B cell (primary cell): ENCODE results near the gene HDGF. TPM values are rescaled to one million over a fixed set of nuclear protein-coding genes. Genes with fewer than 3 reads are reported as not detected.

Source experiments
- ATAC-seq: fragments of 200-7000 bp; cut with Tn5 transposase; one replicate; pipeline ENCODE4 v1.10.0; 2021; ENCODE audit warnings: low read depth, mild to moderate bottlenecking, moderate number of reproducible peaks, moderate library complexity
- CTCF ChIA-PET: fragments of 350-600 bp; sonication (Branson Sonifier 250); formaldehyde crosslinking; loops from one replicate; lab custom pipeline; 2021; ENCODE audit warnings: antibody characterized with exemption, inconsistent platforms; lab: Charles Lee
- POLR2A ChIA-PET: fragments of 350-600 bp; sonication (Branson Sonifier 250); formaldehyde crosslinking; loops from one replicate; lab custom pipeline; 2021; ENCODE audit warnings: antibody characterized with exemption; lab: Charles Lee
- DNase-seq: peaks from one replicate; pipeline ENCODE4 v3.0.0; 2013
- H2AFZ ChIP-seq: 2 replicates; pipeline ENCODE4 v1.6.1; 2012; ENCODE audit warnings: mild to moderate bottlenecking, low read depth, low read length; ENCODE audit not compliant: insufficient read depth, poor library complexity, severe bottlenecking
- H3K27ac ChIP-seq, 2 donors: 1 replicate in 1 of 2; 2 replicates in 1 of 2; pipeline ENCODE4 v1.5.1; 2012 to 2013; ENCODE audit warnings: low read length in 2 of 2, mild to moderate bottlenecking in 2 of 2, moderate library complexity in 1 of 2
- H3K27me3 ChIP-seq, 4 experiments: fragments of 200-600 bp in 1 of 4; sonication (generic) in 1 of 4; replicated peaks in 1 of 4; 1 replicate in 2 of 4; 2 replicates in 2 of 4; pipeline versions ENCODE4 v1.6.1 to v1.7.0; 2013 to 2016; ENCODE audit warnings: low read length in 3 of 4, mild to moderate bottlenecking in 2 of 4, mixed read lengths in 1 of 4, moderate library complexity in 1 of 4; ENCODE audit not compliant: insufficient read depth in 4 of 4, control insufficient read depth in 3 of 4; ENCODE audit errors: control extremely low read depth in 1 of 4
- H3K36me3 ChIP-seq, 2 experiments: replicated peaks in 1 of 2; 1 replicate in 1 of 2; 2 replicates in 1 of 2; pipeline versions ENCODE4 v1.6.1 to v1.7.1; 2013; ENCODE audit warnings: low read length in 1 of 2; ENCODE audit not compliant: insufficient read depth in 2 of 2, control insufficient read depth in 1 of 2; ENCODE audit errors: control extremely low read depth in 1 of 2, extremely low read depth in 1 of 2
- H3K4me1 ChIP-seq, 2 donors: fragments of 200-600 bp in 1 of 2; sonication (generic) in 1 of 2; 1 replicate in 1 of 2; 2 replicates in 1 of 2; pipeline versions ENCODE4 v1.5.1 to v1.6.1; 2013 to 2017; ENCODE audit warnings: low read length in 2 of 2; ENCODE audit not compliant: control insufficient read depth in 2 of 2, insufficient read depth in 2 of 2
- H3K4me2 ChIP-seq: replicated peaks from 2 replicates; pipeline ENCODE3; 2012; ENCODE audit warnings: mild to moderate bottlenecking, low read depth, low read length; ENCODE audit not compliant: poor library complexity, severe bottlenecking
- H3K4me3 ChIP-seq, 5 experiments: fragments of 200-600 bp in 1 of 5; sonication (generic) in 1 of 5; 1 replicate in 3 of 5; 2 replicates in 2 of 5; pipeline versions ENCODE4 v1.5.1 to v1.7.0; 2011 to 2016; ENCODE audit warnings: low read length in 4 of 5, mild to moderate bottlenecking in 4 of 5, low read depth in 2 of 5, control low read depth in 1 of 5, moderate library complexity in 1 of 5; ENCODE audit not compliant: insufficient read depth in 1 of 5; ENCODE audit errors: control extremely low read depth in 1 of 5, extremely low read depth in 1 of 5
- H3K79me2 ChIP-seq: fragments of 200-600 bp; sonication (generic); one replicate; pipeline ENCODE4 v1.6.0; 2016; ENCODE audit warnings: low read length; ENCODE audit not compliant: control insufficient read depth, insufficient read depth
- H3K9ac ChIP-seq: fragments of 200-600 bp; sonication (generic); 2 replicates; pipeline ENCODE4 v1.6.1; 2017; ENCODE audit warnings: mild to moderate bottlenecking, low read length, moderate library complexity
- H3K9me3 ChIP-seq, 3 donors: one replicate each; pipeline versions ENCODE4 v1.6.1 to v1.7.1; 2013; ENCODE audit warnings: low read length in 2 of 3; ENCODE audit not compliant: control insufficient read depth in 2 of 3, insufficient read depth in 1 of 3; ENCODE audit errors: control extremely low read depth in 1 of 3
- H4K20me1 ChIP-seq: 2 replicates; pipeline ENCODE4 v1.6.0; 2012; ENCODE audit warnings: mild to moderate bottlenecking, low read length; ENCODE audit not compliant: insufficient read depth, control insufficient read depth, poor library complexity, severe bottlenecking
- H3K27ac Mint-ChIP-seq: one replicate; pipeline ENCODE4 v1.8.0; 2021; ENCODE audit warnings: mixed read lengths
- H3K27me3 Mint-ChIP-seq: one replicate; pipeline ENCODE4 v1.8.0; 2021; ENCODE audit warnings: mixed read lengths
- H3K4me1 Mint-ChIP-seq: one replicate; pipeline ENCODE4 v1.8.0; 2021; ENCODE audit warnings: mixed read lengths
- H3K4me3 Mint-ChIP-seq: one replicate; pipeline ENCODE4 v1.8.0; 2021; ENCODE audit warnings: mixed read lengths
- H3K9me3 Mint-ChIP-seq: one replicate; pipeline ENCODE4 v1.8.0; 2022; ENCODE audit warnings: mixed read lengths; ENCODE audit not compliant: insufficient read depth
- EZH2 ChIP-seq: IDR thresholded peaks from 2 replicates; pipeline ENCODE4 v1.6.1; 2012; ENCODE audit warnings: borderline replicate concordance, low read depth, mild to moderate bottlenecking, moderate library complexity, low read length; ENCODE audit not compliant: insufficient read depth, poor library complexity, severe bottlenecking
- WGBS: methylation state at CpG from one replicate; pipeline ENCODE4 v1.1.5; 2013; ENCODE audit warnings: missing lambda C conversion rate; ENCODE audit not compliant: insufficient coverage; 5-methylcytosine and 5-hydroxymethylcytosine counted together
- intact Hi-C: fragments of 100-400 bp; cut with micrococcal nuclease; formaldehyde crosslinking; loops from one replicate; pipeline ENCODE4 v1.10.0; 2022
- polyA plus RNA-seq: library from polyadenylated mRNA; depleted of rRNA; stranded (reverse); fragments of >200 nt; gene quantifications from 2 replicates; pipeline ENCODE4 v1.2.3, GENCODE V29; 2012
- total RNA-seq, 2 donors: library from RNA; stranded (reverse); fragments of 120-200 nt in 1 of 2; gene quantifications; 1 replicate in 1 of 2; 2 replicates in 1 of 2; pipeline versions ENCODE4 v1.2.3 to v1.2.4, GENCODE V29; 2013 to 2022
- TF ChIP-seq, protein P1 (sequence below): fragments of 200-600 bp; IDR thresholded peaks from one replicate; pipeline ENCODE4 v1.8.0; 2022; ENCODE audit warnings: antibody characterized with exemption, mild to moderate bottlenecking

The HDGF gene
- total and polyA plus RNA-seq, 2 donors (not counting 1 experiment from before 2014, with no cell fraction given) = 40.3 to 89.9 TPM

DNA sequence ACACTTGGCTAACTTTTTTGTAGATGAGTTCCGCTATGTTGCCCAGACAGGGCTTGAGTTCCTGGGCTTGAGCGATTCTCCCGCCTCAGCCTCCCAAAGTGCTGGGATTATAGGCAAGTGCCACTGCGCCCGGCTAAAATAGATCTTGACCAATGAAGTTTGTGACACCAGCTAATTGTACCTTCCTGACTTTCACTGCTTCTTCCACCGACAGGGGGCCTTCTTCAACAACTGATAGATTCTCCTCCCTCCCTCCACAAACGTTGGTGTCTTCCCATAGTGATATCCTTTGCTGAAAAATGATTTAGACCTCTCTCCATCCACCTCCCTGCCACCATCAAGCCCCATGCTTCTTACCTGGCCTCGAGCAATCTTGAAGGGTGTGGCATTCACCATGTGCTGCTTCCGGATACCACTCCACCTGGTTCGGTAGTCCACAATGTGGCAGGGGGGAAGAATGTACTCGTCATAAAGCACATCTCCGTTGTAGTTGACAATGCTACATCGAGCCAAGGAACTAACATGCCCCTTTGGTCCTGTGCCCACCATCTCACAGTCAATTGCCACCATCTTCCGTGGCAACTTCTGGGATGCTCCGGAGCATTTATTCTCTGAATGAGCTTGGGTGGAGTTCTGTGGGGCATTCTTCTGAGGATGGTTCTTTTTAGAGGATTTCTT, 24.8 kb downstream of the HDGF start:
- no peak for TF ChIP-seq EZH2
- TF ChIP-seq, protein P1, sequence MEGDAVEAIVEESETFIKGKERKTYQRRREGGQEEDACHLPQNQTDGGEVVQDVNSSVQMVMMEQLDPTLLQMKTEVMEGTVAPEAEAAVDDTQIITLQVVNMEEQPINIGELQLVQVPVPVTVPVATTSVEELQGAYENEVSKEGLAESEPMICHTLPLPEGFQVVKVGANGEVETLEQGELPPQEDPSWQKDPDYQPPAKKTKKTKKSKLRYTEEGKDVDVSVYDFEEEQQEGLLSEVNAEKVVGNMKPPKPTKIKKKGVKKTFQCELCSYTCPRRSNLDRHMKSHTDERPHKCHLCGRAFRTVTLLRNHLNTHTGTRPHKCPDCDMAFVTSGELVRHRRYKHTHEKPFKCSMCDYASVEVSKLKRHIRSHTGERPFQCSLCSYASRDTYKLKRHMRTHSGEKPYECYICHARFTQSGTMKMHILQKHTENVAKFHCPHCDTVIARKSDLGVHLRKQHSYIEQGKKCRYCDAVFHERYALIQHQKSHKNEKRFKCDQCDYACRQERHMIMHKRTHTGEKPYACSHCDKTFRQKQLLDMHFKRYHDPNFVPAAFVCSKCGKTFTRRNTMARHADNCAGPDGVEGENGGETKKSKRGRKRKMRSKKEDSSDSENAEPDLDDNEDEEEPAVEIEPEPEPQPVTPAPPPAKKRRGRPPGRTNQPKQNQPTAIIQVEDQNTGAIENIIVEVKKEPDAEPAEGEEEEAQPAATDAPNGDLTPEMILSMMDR = no peak
- WGBS = 55% methylated on average over 8 of the region's 15 CpGs
- Mint-ChIP-seq H3K27ac (no peak overlapping the region), H3K4me1 (peaks cover 26% of the 10 kb centered on the region), H3K27me3 (no peaks in the 10 kb centered on the region), H3K4me3 (no peak overlapping the region), H3K9me3 (no peaks in the 10 kb centered on the region)
- POLR2A ChIA-PET = interaction anchor here (0.7 to 2.6 kb wide), 3 partner anchors 12 to 26 kb away, joined by 3 to 29 read pairs (median 3); partner anchors contain the start of gene HDGF
- Histone ChIP-seq H3K27me3 (no peaks in the 10 kb centered on the region), H4K20me1 (peaks cover 58% of the 10 kb centered on the region), H2AFZ (no peak overlapping the region), H3K4me3 (peak overlapping the region in 4 of 5 experiments; percentile 28 to 98 (median 60)), H3K4me1 (peaks cover 40 to 48% of the 10 kb centered on the region in 2 donors), H3K9ac (peak overlapping the region; percentile 97), H3K9me3 (no peaks in the 10 kb centered on the region), H3K36me3 (peaks cover 0 to 39% of the 10 kb centered on the region in 2 experiments), H3K27ac (no peak overlapping the region), H3K4me2 (peak overlapping the region; percentile 81), H3K79me2 (peaks cover 56% of the 10 kb centered on the region)
- DNase-seq (peak; percentile 59), ATAC-seq (no peak)
- intact Hi-C loops = loop anchor here (5.0 kb wide), 1 partner anchor 224 kb away; the partner anchor contains the start of gene MEF2D
- CTCF ChIA-PET = interaction anchor here (0.7 to 9.5 kb wide), 42 partner anchors 8 to 341 kb away, joined by 3 to 245 read pairs (median 6); partner anchors contain the start of genes CRABP2, HAPLN2, HDGF and INSRR
